GM21825 (cell line): ENCODE results near the gene HS3ST4.

Source experiments
- ATAC-seq: cut with Tn5 transposase; IDR thresholded peaks from one replicate; pipeline ENCODE4 v1.9.1; 2021; ENCODE audit warnings: mild to moderate bottlenecking, moderate library complexity; ENCODE audit not compliant: unreplicated experiment

The HS3ST4 gene

DNA sequence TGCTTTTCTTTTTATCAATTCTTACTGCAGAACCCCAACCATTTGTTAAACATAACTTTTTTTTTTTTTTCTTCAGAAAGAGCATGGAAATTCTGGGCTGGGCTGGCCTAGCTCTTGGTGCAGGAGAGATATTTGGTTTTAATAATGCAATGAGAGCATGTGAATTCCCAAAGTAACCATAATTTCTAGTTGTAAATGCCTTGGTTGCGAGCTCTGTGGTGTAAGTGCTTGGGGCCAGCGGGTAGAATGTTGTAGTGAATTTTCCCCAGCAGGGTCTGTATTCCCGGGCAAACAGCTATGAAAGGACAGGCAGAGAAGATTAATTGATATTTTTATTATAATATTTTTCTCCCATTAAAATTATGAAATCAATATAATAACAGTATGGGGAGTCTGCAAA is 465.6 kb downstream of the HS3ST4 start:
- ATAC-seq = no peak

DNA sequence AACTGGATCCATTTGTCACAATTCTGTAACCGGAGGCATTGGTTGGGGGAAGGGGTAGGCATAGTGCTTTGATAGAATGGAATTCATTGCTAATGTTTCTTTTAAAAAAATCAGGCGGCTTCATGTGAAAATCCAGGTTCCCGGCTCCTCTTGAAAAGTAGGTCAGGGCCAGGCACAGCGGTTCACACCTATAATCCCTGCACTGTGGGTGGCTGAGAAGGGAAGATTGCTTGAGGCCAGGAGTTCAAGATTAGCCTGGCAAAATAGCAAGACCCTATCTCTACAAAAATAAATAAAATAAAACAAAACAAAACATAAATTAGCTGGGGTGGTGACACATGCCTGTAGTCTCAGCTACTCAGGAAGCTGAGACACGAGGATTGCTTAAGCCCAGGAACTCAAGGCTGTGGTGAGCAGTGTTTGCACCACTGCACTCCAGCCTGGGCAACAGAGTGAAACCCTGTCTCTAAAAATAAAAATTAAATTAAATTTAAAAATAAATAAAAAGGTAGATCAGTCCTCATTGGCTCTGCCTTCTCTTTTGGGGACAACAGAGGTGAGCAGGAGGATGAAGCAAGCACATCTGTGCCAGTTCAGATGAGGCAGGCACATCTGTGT is 466.5 kb downstream of the HS3ST4 start:
- ATAC-seq = no peak

DNA sequence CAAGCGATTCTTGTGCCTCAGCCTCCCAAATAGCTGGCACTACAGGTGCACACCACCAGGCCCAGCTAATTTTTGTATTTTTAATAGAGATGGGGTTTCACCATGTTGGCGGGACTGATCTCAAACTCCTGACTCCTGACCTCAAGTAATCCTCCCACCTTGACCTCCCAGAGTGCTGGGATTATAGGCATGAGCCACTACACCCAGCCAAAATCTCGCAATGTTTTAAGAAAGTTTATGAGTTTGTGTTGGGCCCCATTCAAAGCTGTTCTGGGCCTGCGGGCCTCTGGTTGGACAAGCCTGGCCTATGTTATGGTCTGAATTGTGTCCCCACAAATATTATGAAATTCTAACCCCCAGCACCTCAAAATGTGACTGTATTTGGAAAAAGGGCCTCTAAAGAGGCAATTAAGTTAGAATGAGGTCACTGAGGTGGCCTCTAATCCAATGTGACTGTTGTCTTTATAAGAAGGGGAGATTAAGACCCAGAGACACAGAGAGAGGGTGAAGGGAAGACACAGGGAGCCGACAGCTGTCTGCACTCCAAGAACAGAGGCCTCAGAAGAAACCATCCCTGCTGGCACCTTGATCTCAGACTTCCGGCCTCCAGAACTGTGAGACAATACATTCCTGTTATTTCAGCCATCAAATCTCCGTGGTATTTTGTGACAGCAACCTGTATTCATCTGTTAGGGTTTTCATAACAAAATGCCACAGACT is 469.9 kb downstream of the HS3ST4 start:
- no peak for ATAC-seq

DNA sequence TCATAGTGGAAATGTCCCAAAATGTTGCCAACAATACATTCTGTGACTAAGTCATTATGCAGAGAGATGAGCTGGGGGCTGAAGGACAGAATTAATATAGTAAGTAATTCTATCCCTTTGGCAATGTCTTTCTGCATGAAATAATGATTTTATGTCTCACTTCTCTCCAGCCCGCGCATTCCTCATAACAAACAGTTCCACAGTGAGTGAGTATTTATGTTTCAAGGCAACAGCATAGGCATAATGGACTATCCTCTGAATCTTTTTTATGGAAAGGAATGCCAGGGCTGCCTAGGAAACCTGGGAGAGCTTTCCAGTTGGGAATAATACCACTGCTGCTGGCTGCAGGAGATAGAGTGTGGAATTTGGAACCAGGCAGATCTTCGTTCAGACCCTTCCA is 477.7 kb downstream of the HS3ST4 start:
- no peak for ATAC-seq

DNA sequence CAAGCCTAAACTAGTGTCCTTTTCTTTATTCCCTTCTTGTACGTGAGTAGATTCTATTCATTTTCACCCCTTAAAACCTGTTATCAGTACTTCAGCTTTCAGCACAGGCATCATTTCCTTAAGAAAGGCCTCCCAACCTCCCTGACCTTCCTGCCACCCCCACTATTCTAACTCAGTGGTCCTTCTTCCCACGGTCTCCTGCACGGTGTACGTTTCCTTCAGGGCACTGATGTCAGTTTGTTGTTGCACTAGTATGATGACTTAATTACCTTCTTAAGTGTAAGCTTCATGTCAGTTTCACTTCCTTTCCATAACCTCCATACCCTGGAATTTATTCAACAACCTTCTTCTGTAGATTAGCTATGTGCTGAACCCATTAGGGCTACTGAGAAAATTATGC is 484.2 kb downstream of the HS3ST4 start:
- no peak for ATAC-seq

DNA sequence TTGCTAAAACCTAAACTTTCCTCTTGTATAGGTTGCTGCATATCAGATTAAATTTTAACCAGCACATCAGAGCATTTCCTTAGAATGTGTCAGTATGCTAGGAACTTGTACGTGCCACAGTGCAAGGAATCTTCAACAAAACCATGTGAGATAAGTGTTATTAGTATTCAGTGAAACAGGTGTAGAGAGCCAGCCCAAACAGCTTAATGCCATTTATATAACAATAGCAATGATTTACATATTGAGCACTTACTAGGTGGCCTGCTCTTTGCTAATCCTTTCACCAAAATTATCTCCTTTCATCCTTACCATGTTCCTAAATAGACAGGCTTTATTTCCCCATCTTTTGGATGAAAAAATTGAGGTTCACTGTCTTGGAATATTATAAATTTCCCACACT is 485.7 kb downstream of the HS3ST4 start:
- no peak for ATAC-seq

DNA sequence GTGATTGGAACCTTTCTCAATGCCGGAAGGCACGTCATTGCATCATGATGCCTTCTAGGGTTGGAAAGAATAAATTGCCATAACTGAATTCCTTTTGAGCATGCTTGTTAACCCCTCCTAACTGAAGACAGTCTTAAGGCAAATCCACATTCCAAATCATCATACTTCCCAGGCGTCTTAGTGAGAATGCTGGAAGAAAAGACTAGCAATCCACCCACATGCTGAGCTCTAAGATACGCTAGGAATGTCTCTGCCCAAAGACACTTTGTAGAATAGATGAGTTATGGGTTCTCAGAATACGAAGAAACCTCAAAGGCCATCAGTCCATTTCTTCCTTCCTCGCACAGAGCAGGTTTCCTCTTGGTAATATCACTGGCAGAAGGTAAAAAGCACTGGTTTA is 486.5 kb downstream of the HS3ST4 start:
- ATAC-seq = no peak

DNA sequence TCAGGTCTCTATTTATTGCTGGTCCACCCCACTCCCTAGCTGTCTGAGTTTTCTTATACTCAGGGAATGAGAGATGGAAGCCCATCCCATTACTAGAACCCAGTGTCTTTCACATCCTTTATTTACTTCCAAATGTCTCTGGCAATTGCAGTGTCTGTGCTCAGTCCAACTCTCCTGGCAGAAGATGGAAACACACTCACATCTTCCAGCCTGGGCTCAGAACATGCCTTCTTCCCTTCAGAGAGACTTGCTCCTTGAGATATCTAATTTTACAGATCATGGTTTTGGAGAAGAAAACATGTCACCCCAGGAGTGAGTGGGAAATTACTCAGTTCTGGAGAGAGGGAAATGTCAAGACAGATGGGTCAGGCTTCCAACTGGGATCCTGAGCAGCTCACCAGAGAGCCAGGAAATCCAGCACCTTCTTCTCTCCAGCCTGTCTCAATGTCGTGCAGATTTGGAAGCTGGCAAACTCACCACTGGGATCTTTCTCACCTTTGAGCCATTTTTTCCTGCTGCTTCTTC is 494.4 kb downstream of the HS3ST4 start:
- ATAC-seq = no peak
